Activated T-cell treated with anti-CD3 and anti-CD28 coated beads, Interleukin-2, amount 50 U/mL, for 72 hours (primary cell): ENCODE measurements around the gene ZNF519. TPM values are rescaled to one million over a fixed set of nuclear protein-coding genes. Genes with fewer than 3 reads are reported as not detected.
A peak's percentile ranks its signal among the peaks of the same experiment; 100 is the strongest.
"Not testable (repeated sequence)": the region's sequence is repeated elsewhere in the genome, so short reads cannot be mapped to it uniquely, and the experiment has no call there.

ENCODE experiments used
- ATAC-seq, 2 donors: fragments of 150-1000 bp; cut with Tn5 transposase; replicated peaks in 1 of 2; 2 replicates each; pipeline ENCODE4 v1.10.0; 2021; ENCODE audit warnings: moderate library complexity in 2 of 2, mild to moderate bottlenecking in 1 of 2
- DNase-seq, 2 donors: peaks; one replicate each; pipeline ENCODE4 v3.0.0; 2021 to 2022; ENCODE audit warnings: mixed read lengths in 1 of 2
- H3K27ac Mint-ChIP-seq: one replicate; pipeline ENCODE4 v1.8.0; 2022; ENCODE audit warnings: mild to moderate bottlenecking, moderate library complexity, mixed read lengths
- H3K27me3 Mint-ChIP-seq: one replicate; pipeline ENCODE4 v1.8.0; 2022; ENCODE audit warnings: low read depth, mixed read lengths
- H3K36me3 Mint-ChIP-seq, 2 donors: one replicate each; pipeline ENCODE4 v1.8.0; 2022; ENCODE audit warnings: mixed read lengths in 2 of 2, mild to moderate bottlenecking in 1 of 2; ENCODE audit not compliant: insufficient read depth in 2 of 2
- H3K4me1 Mint-ChIP-seq: one replicate; pipeline ENCODE4 v1.8.0; 2022; ENCODE audit warnings: low read depth, mixed read lengths
- H3K4me3 Mint-ChIP-seq, 2 donors: one replicate each; pipeline ENCODE4 v1.8.0; 2022; ENCODE audit warnings: mild to moderate bottlenecking in 2 of 2, mixed read lengths in 2 of 2, moderate library complexity in 2 of 2
- H3K9me3 Mint-ChIP-seq, 2 donors: one replicate each; pipeline ENCODE4 v1.8.0; 2022; ENCODE audit warnings: mixed read lengths in 2 of 2
- total RNA-seq, 2 donors: library from RNA; stranded (reverse); gene quantifications; one replicate each; pipeline ENCODE4 v1.2.3, GENCODE V29; 2022

The ZNF519 gene
- 10 to 100 TPM; 24.9 to 25.0 TPM for total RNA-seq

- Mint-ChIP-seq H3K27ac (peak within 1 kb of the TSS; percentile 85), H3K4me3 (peak within 1 kb of the TSS; percentile 88 to 94), H3K4me1 (peaks cover 20% of the 10 kb centered on the region)
- not testable (repeated sequence) for H3K9me3 Mint-ChIP-seq, H3K36me3 Mint-ChIP-seq, H3K27me3 Mint-ChIP-seq
- peak; percentile 89 to 93 for DNase-seq
- ATAC-seq: peak; percentile 100
These were observed at the start of gene ZNF519 for GRCh38 chr18:14132271-14132700. TSS of gene ZNF519 (minus strand) at chr18:14132435. CDS start at chr18:14132277, 158 bp downstream.

GRCh38 chr18:14179306-14179705, 47.1 kb upstream of the ZNF519 start:
- H3K27ac Mint-ChIP-seq: peak overlapping the region; percentile 48
- peak overlapping the region; percentile 86 to 89 for H3K4me3 Mint-ChIP-seq
- H3K9me3 Mint-ChIP-seq: no peaks in the 10 kb centered on the region
- H3K4me1 Mint-ChIP-seq: peaks cover 6% of the 10 kb centered on the region
- DNase-seq: peak; percentile 28 to 33
- no peaks in the 10 kb centered on the region for H3K36me3 Mint-ChIP-seq
- ATAC-seq: peak; percentile 19 to 25
- H3K27me3 Mint-ChIP-seq: no peaks in the 10 kb centered on the region

GRCh38 chr18:14178321-14179196, 46.3 kb upstream of the ZNF519 start:
- peak overlapping the region; percentile 48 for H3K27ac Mint-ChIP-seq
- not testable (repeated sequence) for H3K9me3 Mint-ChIP-seq, H3K27me3 Mint-ChIP-seq, H3K36me3 Mint-ChIP-seq, H3K4me1 Mint-ChIP-seq
- ATAC-seq (peak; percentile 91), DNase-seq (peak; percentile 87 to 89)
- peak overlapping the region; percentile 86 to 89 for H3K4me3 Mint-ChIP-seq

- DNase-seq, H3K27me3 Mint-ChIP-seq, H3K4me1 Mint-ChIP-seq, ATAC-seq, H3K27ac Mint-ChIP-seq, H3K36me3 Mint-ChIP-seq, H3K9me3 Mint-ChIP-seq: not testable (repeated sequence)
- H3K4me3 Mint-ChIP-seq: peak overlapping the region; percentile 86 to 89
These were observed 45.5 kb upstream of the ZNF519 start for GRCh38 chr18:14177540-14178320.

- not testable (repeated sequence) for ATAC-seq, H3K9me3 Mint-ChIP-seq, H3K4me1 Mint-ChIP-seq, H3K36me3 Mint-ChIP-seq, H3K4me3 Mint-ChIP-seq, DNase-seq, H3K27me3 Mint-ChIP-seq, H3K27ac Mint-ChIP-seq
These were observed 43.2 kb upstream of the ZNF519 start for GRCh38 chr18:14175404-14175803.

- DNase-seq (no peak), ATAC-seq (no peak)
- Mint-ChIP-seq H3K9me3 (no peaks in the 10 kb centered on the region), H3K27me3 (no peaks in the 10 kb centered on the region), H3K36me3 (no peaks in the 10 kb centered on the region), H3K4me1 (peaks cover under 1% of the 10 kb centered on the region), H3K4me3 (no peak overlapping the region), H3K27ac (no peak overlapping the region)
These were observed 42.5 kb upstream of the ZNF519 start for GRCh38 chr18:14174706-14175085.

GRCh38 chr18:14174002-14174705, 41.9 kb upstream of the ZNF519 start:
- H3K4me3 Mint-ChIP-seq, H3K27me3 Mint-ChIP-seq, DNase-seq, H3K36me3 Mint-ChIP-seq, ATAC-seq, H3K27ac Mint-ChIP-seq, H3K4me1 Mint-ChIP-seq, H3K9me3 Mint-ChIP-seq: not testable (repeated sequence)

GRCh38 chr18:14173116-14173951, 41.1 kb upstream of the ZNF519 start:
- H3K36me3 Mint-ChIP-seq, H3K9me3 Mint-ChIP-seq, H3K27me3 Mint-ChIP-seq, DNase-seq, H3K4me3 Mint-ChIP-seq, H3K4me1 Mint-ChIP-seq, H3K27ac Mint-ChIP-seq, ATAC-seq: not testable (repeated sequence)

GRCh38 chr18:14172142-14173115, 40.2 kb upstream of the ZNF519 start:
- not testable (repeated sequence) for ATAC-seq, H3K27me3 Mint-ChIP-seq, H3K36me3 Mint-ChIP-seq, H3K27ac Mint-ChIP-seq, DNase-seq, H3K9me3 Mint-ChIP-seq, H3K4me3 Mint-ChIP-seq, H3K4me1 Mint-ChIP-seq

GRCh38 chr18:14171301-14172141, 39.3 kb upstream of the ZNF519 start:
- not testable (repeated sequence) for H3K27me3 Mint-ChIP-seq, H3K9me3 Mint-ChIP-seq, DNase-seq, H3K4me3 Mint-ChIP-seq, H3K36me3 Mint-ChIP-seq, H3K27ac Mint-ChIP-seq, H3K4me1 Mint-ChIP-seq, ATAC-seq
